Measurements from ENCODE around the gene LRRC4.

- no peak for TF ChIP-seq POLR2AphosphoS5 (IDR thresholded peaks at IDR 0.05)
- TF ChIP-seq, protein P1, sequence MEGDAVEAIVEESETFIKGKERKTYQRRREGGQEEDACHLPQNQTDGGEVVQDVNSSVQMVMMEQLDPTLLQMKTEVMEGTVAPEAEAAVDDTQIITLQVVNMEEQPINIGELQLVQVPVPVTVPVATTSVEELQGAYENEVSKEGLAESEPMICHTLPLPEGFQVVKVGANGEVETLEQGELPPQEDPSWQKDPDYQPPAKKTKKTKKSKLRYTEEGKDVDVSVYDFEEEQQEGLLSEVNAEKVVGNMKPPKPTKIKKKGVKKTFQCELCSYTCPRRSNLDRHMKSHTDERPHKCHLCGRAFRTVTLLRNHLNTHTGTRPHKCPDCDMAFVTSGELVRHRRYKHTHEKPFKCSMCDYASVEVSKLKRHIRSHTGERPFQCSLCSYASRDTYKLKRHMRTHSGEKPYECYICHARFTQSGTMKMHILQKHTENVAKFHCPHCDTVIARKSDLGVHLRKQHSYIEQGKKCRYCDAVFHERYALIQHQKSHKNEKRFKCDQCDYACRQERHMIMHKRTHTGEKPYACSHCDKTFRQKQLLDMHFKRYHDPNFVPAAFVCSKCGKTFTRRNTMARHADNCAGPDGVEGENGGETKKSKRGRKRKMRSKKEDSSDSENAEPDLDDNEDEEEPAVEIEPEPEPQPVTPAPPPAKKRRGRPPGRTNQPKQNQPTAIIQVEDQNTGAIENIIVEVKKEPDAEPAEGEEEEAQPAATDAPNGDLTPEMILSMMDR (IDR thresholded peaks at IDR 0.05), result no peak
These were observed 8.3 kb upstream of the LRRC4 start for GRCh38 chr7:128039544-128039953.

Measured in prostate gland (tissue), 2 donors.